ENCODE results near the gene ACOX1. TPM values are rescaled to one million over a fixed set of nuclear protein-coding genes. Genes with fewer than 3 reads are reported as not detected.

Gene ACOX1
- total RNA-seq, 1 donor from 2014 or later: 9.7 TPM

- no peaks in the 10 kb centered on the region for H3K27me3 ChIP-seq
- no peaks in the 10 kb centered on the region for H4K20me1 ChIP-seq (ENCODE audit: low read depth)
- DNase-seq (ENCODE audit: low spot score): peak; percentile 26
- peaks cover 7% of the 10 kb centered on the region for H3K4me1 ChIP-seq
- no peaks in the 10 kb centered on the region for H3K9me3 ChIP-seq (ENCODE audit: low read depth)
- peaks cover 13% of the 10 kb centered on the region for H3K36me3 Mint-ChIP-seq
- H3K27me3 Mint-ChIP-seq (ENCODE audit: insufficient read depth, low read depth): no peaks in the 10 kb centered on the region
- no peak overlapping the region for H3K27ac ChIP-seq
- no peaks in the 10 kb centered on the region for H3K9me3 Mint-ChIP-seq
- H3K4me2 ChIP-seq: no peak overlapping the region
- H3K79me2 ChIP-seq (ENCODE audit: low read depth): no peaks in the 10 kb centered on the region
- no peak overlapping the region for H3K27ac Mint-ChIP-seq
- H3F3A ChIP-seq (ENCODE audit: low read depth): peaks cover 3% of the 10 kb centered on the region
- H3K4me1 Mint-ChIP-seq: no peaks in the 10 kb centered on the region
- TF ChIP-seq EZH2phosphoT487 (IDR thresholded peaks at IDR 0.05) (no peak), EZH2 (IDR thresholded peaks at IDR 0.05) (no peak), CTCF (IDR thresholded peaks at IDR 0.05) (no peak)
- H3K9ac ChIP-seq: no peak overlapping the region
- no peak overlapping the region for H2AFZ ChIP-seq (replicated peaks)
- H3K4me3 Mint-ChIP-seq: no peak overlapping the region
- H3K36me3 ChIP-seq: no peaks in the 10 kb centered on the region
- no peak overlapping the region for H3K4me3 ChIP-seq
These were observed 19.7 kb downstream of the ACOX1 start for GRCh38 chr17:75959051-75959838.

GRCh38 chr17:75950855-75951554 is 28.0 kb downstream of the ACOX1 start:
- no peaks in the 10 kb centered on the region for H3K79me2 ChIP-seq (ENCODE audit: low read depth)
- TF ChIP-seq EZH2 (IDR thresholded peaks at IDR 0.05) (no peak), CTCF (IDR thresholded peaks at IDR 0.05) (no peak), EZH2phosphoT487 (IDR thresholded peaks at IDR 0.05) (no peak)
- Mint-ChIP-seq H3K4me1 (no peaks in the 10 kb centered on the region), H3K4me3 (no peak overlapping the region), H3K36me3 (peaks cover 28% of the 10 kb centered on the region), H3K27me3 (ENCODE audit: insufficient read depth, low read depth) (peaks cover 4% of the 10 kb centered on the region), H3K9me3 (no peaks in the 10 kb centered on the region), H3K27ac (no peak overlapping the region)
- no peaks in the 10 kb centered on the region for H3K4me1 ChIP-seq
- no peaks in the 10 kb centered on the region for H3K27me3 ChIP-seq
- H3F3A ChIP-seq (ENCODE audit: low read depth): no peaks in the 10 kb centered on the region
- no peaks in the 10 kb centered on the region for H3K36me3 ChIP-seq
- H3K27ac ChIP-seq: no peak overlapping the region
- H4K20me1 ChIP-seq (ENCODE audit: low read depth): no peaks in the 10 kb centered on the region
- no peak overlapping the region for H2AFZ ChIP-seq (replicated peaks)
- H3K4me3 ChIP-seq: no peak overlapping the region
- no peaks in the 10 kb centered on the region for H3K9me3 ChIP-seq (ENCODE audit: low read depth)
- H3K9ac ChIP-seq: no peak overlapping the region
- H3K4me2 ChIP-seq: no peak overlapping the region
- no peak for DNase-seq (ENCODE audit: low spot score)

GRCh38 chr17:75950421-75950820 is 28.5 kb downstream of the ACOX1 start:
- Mint-ChIP-seq H3K9me3 (no peaks in the 10 kb centered on the region), H3K36me3 (peaks cover 25% of the 10 kb centered on the region), H3K27ac (no peak overlapping the region), H3K4me3 (no peak overlapping the region), H3K27me3 (ENCODE audit: insufficient read depth, low read depth) (peaks cover 4% of the 10 kb centered on the region), H3K4me1 (no peaks in the 10 kb centered on the region)
- TF ChIP-seq CTCF (IDR thresholded peaks at IDR 0.05) (no peak), EZH2phosphoT487 (IDR thresholded peaks at IDR 0.05) (no peak), EZH2 (IDR thresholded peaks at IDR 0.05) (no peak)
- H3K27ac ChIP-seq: no peak overlapping the region
- no peaks in the 10 kb centered on the region for H3K79me2 ChIP-seq (ENCODE audit: low read depth)
- H3K4me1 ChIP-seq: no peaks in the 10 kb centered on the region
- H3K4me3 ChIP-seq: no peak overlapping the region
- DNase-seq (ENCODE audit: low spot score): no peak
- no peak overlapping the region for H3K9ac ChIP-seq
- H3K4me2 ChIP-seq: no peak overlapping the region
- H3K36me3 ChIP-seq: no peaks in the 10 kb centered on the region
- no peaks in the 10 kb centered on the region for H3K27me3 ChIP-seq
- H3F3A ChIP-seq (ENCODE audit: low read depth): no peaks in the 10 kb centered on the region
- H3K9me3 ChIP-seq (ENCODE audit: low read depth): no peaks in the 10 kb centered on the region
- no peak overlapping the region for H2AFZ ChIP-seq (replicated peaks)
- H4K20me1 ChIP-seq (ENCODE audit: low read depth): no peaks in the 10 kb centered on the region
